Liver (tissue), 9 donors: ENCODE results near the gene DUSP9. TPM values are rescaled to one million over a fixed set of nuclear protein-coding genes. Genes with fewer than 3 reads are reported as not detected.

Source experiments
- DNase-seq: peaks from one replicate; pipeline ENCODE4 v3.0.0-alpha.2; 2017; ENCODE audit warnings: low spot score
- H3K27ac ChIP-seq, 2 donors: one replicate each; pipeline ENCODE4 v1.7.0; 2013; ENCODE audit warnings: inconsistent platforms in 2 of 2, low read length in 2 of 2, control low read depth in 1 of 2, low read depth in 1 of 2, mild to moderate bottlenecking in 1 of 2
- H3K27me3 ChIP-seq, 4 donors: one replicate each; pipeline versions ENCODE4 v1.6.1 to v1.7.0; 2013; ENCODE audit warnings: low read length in 3 of 4, inconsistent platforms in 1 of 4, mild to moderate bottlenecking in 1 of 4, moderate library complexity in 1 of 4; ENCODE audit not compliant: control insufficient read depth in 4 of 4, insufficient read depth in 4 of 4
- H3K36me3 ChIP-seq, 4 donors: one replicate each; pipeline versions ENCODE4 v1.6.1 to v1.7.0; 2013; ENCODE audit warnings: low read length in 3 of 4, mild to moderate bottlenecking in 3 of 4, low read depth in 1 of 4, moderate library complexity in 1 of 4; ENCODE audit not compliant: control insufficient read depth in 4 of 4, insufficient read depth in 3 of 4
- H3K4me1 ChIP-seq, 4 donors: one replicate each; pipeline versions ENCODE4 v1.6.1 to v1.7.0; 2013; ENCODE audit warnings: low read length in 3 of 4, mild to moderate bottlenecking in 3 of 4, moderate library complexity in 1 of 4; ENCODE audit not compliant: control insufficient read depth in 4 of 4, insufficient read depth in 4 of 4
- H3K4me3 ChIP-seq, 3 donors: one replicate each; pipeline versions ENCODE4 v1.6.1 to v1.7.0; 2013; ENCODE audit warnings: low read length in 3 of 3, control low read depth in 1 of 3, low read depth in 1 of 3, mild to moderate bottlenecking in 1 of 3
- H3K9ac ChIP-seq, 2 donors: one replicate each; pipeline ENCODE4 v1.7.0; 2013; ENCODE audit warnings: low read length in 2 of 2, mild to moderate bottlenecking in 2 of 2, moderate library complexity in 2 of 2, control low read depth in 1 of 2, low read depth in 1 of 2
- H3K9me3 ChIP-seq, 4 donors: one replicate each; pipeline versions ENCODE4 v1.6.1 to v1.7.0; 2013; ENCODE audit warnings: low read length in 3 of 4; ENCODE audit not compliant: control insufficient read depth in 4 of 4
- ATF3 ChIP-seq: IDR thresholded peaks from 2 replicates; pipeline ENCODE4 v1.6.1; 2016; ENCODE audit warnings: antibody characterized with exemption
- EGR1 ChIP-seq, 2 donors: IDR thresholded peaks; 2 replicates each; pipeline ENCODE4 v1.6.1; 2016 to 2018; ENCODE audit warnings: antibody characterized with exemption in 2 of 2, low read depth in 2 of 2
- FOXA1 ChIP-seq: IDR thresholded peaks from 2 replicates; pipeline ENCODE4 v1.6.1; 2016; ENCODE audit warnings: antibody characterized with exemption
- GABPA ChIP-seq, 2 donors: IDR thresholded peaks in 1 of 2; conservative IDR thresholded peaks in 1 of 2; 2 replicates each; pipeline ENCODE4 v1.6.1; 2016; ENCODE audit warnings: antibody characterized with exemption in 2 of 2, mild to moderate bottlenecking in 1 of 2, moderate library complexity in 1 of 2
- HNF4A ChIP-seq, 2 donors: conservative IDR thresholded peaks; 2 replicates each; pipeline ENCODE4 v1.6.1; 2016; ENCODE audit warnings: antibody characterized with exemption in 2 of 2, mild to moderate bottlenecking in 2 of 2
- HNF4G ChIP-seq: IDR thresholded peaks from 2 replicates; pipeline ENCODE4 v1.6.1; 2016; ENCODE audit warnings: antibody characterized with exemption
- JUND ChIP-seq, 2 donors: IDR thresholded peaks; 2 replicates each; pipeline ENCODE4 v1.6.1; 2016; ENCODE audit warnings: antibody characterized with exemption in 2 of 2
- NR2F2 ChIP-seq: IDR thresholded peaks from 2 replicates; pipeline ENCODE4 v1.6.1; 2016; ENCODE audit warnings: antibody characterized with exemption
- RAD21 ChIP-seq, 2 donors: IDR thresholded peaks; 2 replicates each; pipeline ENCODE4 v1.6.1; 2016; ENCODE audit warnings: antibody characterized with exemption in 2 of 2, mild to moderate bottlenecking in 2 of 2
- RXRA ChIP-seq, 2 donors: IDR thresholded peaks; 2 replicates each; pipeline ENCODE4 v1.6.1; 2017 to 2018; ENCODE audit warnings: antibody characterized with exemption in 2 of 2, mild to moderate bottlenecking in 1 of 2
- TAF1 ChIP-seq: conservative IDR thresholded peaks from 2 replicates; pipeline ENCODE4 v1.6.1; 2016; ENCODE audit warnings: antibody characterized with exemption, mild to moderate bottlenecking
- YY1 ChIP-seq: IDR thresholded peaks from 2 replicates; pipeline ENCODE4 v1.6.1; 2016; ENCODE audit warnings: antibody characterized with exemption, mild to moderate bottlenecking
- ZBTB33 ChIP-seq: IDR thresholded peaks from 2 replicates; pipeline ENCODE4 v1.6.1; 2016; ENCODE audit warnings: antibody characterized with exemption
- WGBS: extraction: QIAGEN DNeasy Blood & Tissue Kit; methylation state at CpG from one replicate; pipeline ENCODE4 v1.1.7; 2013; 5-methylcytosine and 5-hydroxymethylcytosine counted together
- polyA plus RNA-seq, 2 donors: library from polyadenylated mRNA; stranded (reverse) in 1 of 2; unstranded in 1 of 2; fragments of 200-250 nt in 1 of 2; fragments of >200 nt in 1 of 2; fragmentation: Nextera tagmentation in 1 of 2; extraction: Ambion mirVana in 1 of 2; gene quantifications; one replicate each; pipeline versions ENCODE4 v1.2.1 to v1.2.3, GENCODE V29; 2013 to 2015
- total RNA-seq, 2 donors: library from RNA; depleted of rRNA; stranded (reverse); fragments of >200 nt; gene quantifications; one replicate each; pipeline ENCODE4 v1.2.3, GENCODE V29; 2014
- TF ChIP-seq, protein P1 (sequence below): IDR thresholded peaks from 2 replicates; pipeline ENCODE4 v1.6.1; 2016; ENCODE audit warnings: antibody characterized with exemption
- TF ChIP-seq, protein P2 (sequence below): fragments of 150-350 bp; IDR thresholded peaks from 2 replicates; pipeline ENCODE4 v1.5.1; 2017; ENCODE audit warnings: improper control_type of control experiment, low read depth, low read length; ENCODE audit not compliant: missing input control
- donor health status: healthy.
- donor health status: healthy.
- donor health status: healthy.
- donor health status: healthy.
- donor health status: healthy.

The DUSP9 gene
- total and polyA plus RNA-seq, 4 donors, result 0.42 to 164 (median 1.4) TPM

- no peak for TF ChIP-seq ZBTB33
- TF ChIP-seq YY1, result no peak
- TF ChIP-seq GABPA (IDR thresholded peaks at IDR 0.05 in 1 of 2, conservative IDR thresholded peaks at IDR 0.05 in 1 of 2), result no peak
- no peak for TF ChIP-seq NR2F2
- TF ChIP-seq ATF3, result no peak
- no peak for TF ChIP-seq JUND (IDR thresholded peaks at IDR 0.05)
These were observed 36.2 kb upstream of the DUSP9 start (continued) for GRCh38 chrX:153610836-153611213.

- peaks cover 4 to 11% (median 7%) of the 10 kb centered on the region in 4 donors for H3K4me1 ChIP-seq
- H3K36me3 ChIP-seq, result no peaks in the 10 kb centered on the region
- WGBS, result 79% methylated on average over 14 of the region's 14 CpGs
- peaks cover 0 to 4% (median 0%) of the 10 kb centered on the region in 4 donors for H3K9me3 ChIP-seq
- TF ChIP-seq ZBTB33, result no peak
- no peak for TF ChIP-seq GABPA (IDR thresholded peaks at IDR 0.05 in 1 of 2, conservative IDR thresholded peaks at IDR 0.05 in 1 of 2)
- no peak for TF ChIP-seq EGR1 (IDR thresholded peaks at IDR 0.05; ENCODE audit: low read depth in 2 of 2)
- no peak for TF ChIP-seq RAD21 (IDR thresholded peaks at IDR 0.05)
- TF ChIP-seq, protein P1, sequence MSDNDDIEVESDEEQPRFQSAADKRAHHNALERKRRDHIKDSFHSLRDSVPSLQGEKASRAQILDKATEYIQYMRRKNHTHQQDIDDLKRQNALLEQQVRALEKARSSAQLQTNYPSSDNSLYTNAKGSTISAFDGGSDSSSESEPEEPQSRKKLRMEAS, result no peak
- no peak for TF ChIP-seq HNF4A (conservative IDR thresholded peaks at IDR 0.05)
- no peak for TF ChIP-seq TAF1
- no peak for TF ChIP-seq RXRA (IDR thresholded peaks at IDR 0.05)
- no peak for TF ChIP-seq NR2F2
- no peak for TF ChIP-seq FOXA1
- no peak for TF ChIP-seq HNF4G
- H3K27me3 ChIP-seq, result no peaks in the 10 kb centered on the region
- no peak overlapping the region for H3K4me3 ChIP-seq
- DNase-seq, result no peak
- no peak overlapping the region for H3K27ac ChIP-seq
- H3K9ac ChIP-seq, result no peak overlapping the region
These were observed 35.5 kb upstream of the DUSP9 start for GRCh38 chrX:153611298-153612095.

- Histone ChIP-seq H3K4me3 (no peak overlapping the region), H3K36me3 (no peaks in the 10 kb centered on the region), H3K9ac (no peak overlapping the region), H3K9me3 (peaks cover 0 to 4% (median 0%) of the 10 kb centered on the region in 4 donors), H3K4me1 (peaks cover 4 to 11% (median 7%) of the 10 kb centered on the region in 4 donors), H3K27ac (no peak overlapping the region), H3K27me3 (no peaks in the 10 kb centered on the region)
- whole genome bisulfite sequencing, result 88% methylated on average over 10 of the region's 10 CpGs
- TF ChIP-seq, protein P2, sequence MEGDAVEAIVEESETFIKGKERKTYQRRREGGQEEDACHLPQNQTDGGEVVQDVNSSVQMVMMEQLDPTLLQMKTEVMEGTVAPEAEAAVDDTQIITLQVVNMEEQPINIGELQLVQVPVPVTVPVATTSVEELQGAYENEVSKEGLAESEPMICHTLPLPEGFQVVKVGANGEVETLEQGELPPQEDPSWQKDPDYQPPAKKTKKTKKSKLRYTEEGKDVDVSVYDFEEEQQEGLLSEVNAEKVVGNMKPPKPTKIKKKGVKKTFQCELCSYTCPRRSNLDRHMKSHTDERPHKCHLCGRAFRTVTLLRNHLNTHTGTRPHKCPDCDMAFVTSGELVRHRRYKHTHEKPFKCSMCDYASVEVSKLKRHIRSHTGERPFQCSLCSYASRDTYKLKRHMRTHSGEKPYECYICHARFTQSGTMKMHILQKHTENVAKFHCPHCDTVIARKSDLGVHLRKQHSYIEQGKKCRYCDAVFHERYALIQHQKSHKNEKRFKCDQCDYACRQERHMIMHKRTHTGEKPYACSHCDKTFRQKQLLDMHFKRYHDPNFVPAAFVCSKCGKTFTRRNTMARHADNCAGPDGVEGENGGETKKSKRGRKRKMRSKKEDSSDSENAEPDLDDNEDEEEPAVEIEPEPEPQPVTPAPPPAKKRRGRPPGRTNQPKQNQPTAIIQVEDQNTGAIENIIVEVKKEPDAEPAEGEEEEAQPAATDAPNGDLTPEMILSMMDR, result no peak
- no peak for DNase-seq
These were observed 34.6 kb upstream of the DUSP9 start for GRCh38 chrX:153612413-153612812.
